ENCODE data around the gene ETS1.

- TF ChIP-seq SP1 (IDR thresholded peaks at IDR 0.05) (no peak), ZNF384 (IDR thresholded peaks at IDR 0.05) (no peak), SUZ12 (IDR thresholded peaks at IDR 0.05) (no peak), LEF1 (IDR thresholded peaks at IDR 0.05; ENCODE audit: borderline replicate concordance) (no peak), TARDBP (IDR thresholded peaks at IDR 0.05) (no peak), FOXK2 (IDR thresholded peaks at IDR 0.05) (no peak), FOXM1 (IDR thresholded peaks at IDR 0.05; ENCODE audit: borderline replicate concordance) (no peak), FOXA1 (IDR thresholded peaks at IDR 0.05) (no peak), BHLHE40 (IDR thresholded peaks at IDR 0.05; ENCODE audit: borderline replicate concordance) (no peak), ELF4 (IDR thresholded peaks at IDR 0.05) (no peak), NFRKB (IDR thresholded peaks at IDR 0.05) (no peak), PKNOX1 (IDR thresholded peaks at IDR 0.05) (no peak), CTBP1 (IDR thresholded peaks at IDR 0.05; ENCODE audit: borderline replicate concordance) (no peak), ARNT (IDR thresholded peaks at IDR 0.05) (no peak)
Measured at GRCh38 chr11:128516886-128517285, 70.5 kb downstream of the ETS1 start.

All from HEK293T (cell line).